Stimulated activated CD8-positive, alpha-beta memory T cell treated with anti-CD3 and anti-CD28 coated beads, Interleukin-12 subunit alpha, Interleukin-12 subunit beta, amount 100 ng/mL, for 24 hours (primary cell): ENCODE results near the gene ITCH.
A peak's percentile ranks its signal among the peaks of the same experiment; 100 is the strongest.

Experiments
- DNase-seq: peaks from one replicate; pipeline ENCODE4 v3.0.0-alpha.2; 2020; ENCODE audit errors: extremely low read depth

Gene ITCH

DNA sequence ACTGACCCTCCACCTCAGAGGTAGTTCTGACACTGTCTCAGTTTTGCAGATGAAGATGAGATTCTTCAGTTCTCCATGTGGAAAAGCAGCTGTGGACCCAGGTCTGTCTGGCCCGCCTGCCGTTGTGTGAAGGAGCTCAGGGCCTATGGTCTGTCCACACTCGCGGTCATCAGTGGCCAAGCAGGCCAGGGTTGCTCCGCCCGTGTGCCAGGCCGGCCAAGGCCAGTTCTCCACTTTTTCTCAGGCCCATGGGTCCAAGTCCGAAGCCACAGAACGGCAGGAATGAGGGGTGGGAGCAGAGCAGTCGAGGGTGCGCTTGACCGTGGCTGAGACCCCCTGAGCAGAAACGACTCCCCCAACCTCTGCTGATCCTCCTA, 186.8 kb downstream of the ITCH start:
- DNase-seq = no peak

DNA sequence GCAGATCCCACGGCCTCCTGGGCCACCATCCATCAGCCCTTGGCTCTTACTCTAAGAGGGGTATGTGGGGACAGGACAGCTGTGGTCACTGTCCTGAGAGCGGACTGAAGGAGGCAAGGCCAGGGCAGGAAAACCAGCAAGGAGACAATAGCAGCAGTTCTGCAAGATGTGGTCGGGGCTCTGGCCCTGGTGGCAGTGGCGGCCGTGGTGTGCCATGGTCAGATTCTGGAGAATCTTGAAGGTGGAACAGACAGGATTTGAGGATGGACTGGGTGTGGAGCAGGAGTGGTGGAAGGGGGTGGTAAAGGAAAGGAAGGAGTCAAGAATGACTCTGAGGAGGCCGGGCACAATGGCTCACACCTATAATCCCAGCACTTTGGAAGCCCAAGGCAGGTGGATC, 189.5 kb downstream of the ITCH start:
- DNase-seq = no peak

DNA sequence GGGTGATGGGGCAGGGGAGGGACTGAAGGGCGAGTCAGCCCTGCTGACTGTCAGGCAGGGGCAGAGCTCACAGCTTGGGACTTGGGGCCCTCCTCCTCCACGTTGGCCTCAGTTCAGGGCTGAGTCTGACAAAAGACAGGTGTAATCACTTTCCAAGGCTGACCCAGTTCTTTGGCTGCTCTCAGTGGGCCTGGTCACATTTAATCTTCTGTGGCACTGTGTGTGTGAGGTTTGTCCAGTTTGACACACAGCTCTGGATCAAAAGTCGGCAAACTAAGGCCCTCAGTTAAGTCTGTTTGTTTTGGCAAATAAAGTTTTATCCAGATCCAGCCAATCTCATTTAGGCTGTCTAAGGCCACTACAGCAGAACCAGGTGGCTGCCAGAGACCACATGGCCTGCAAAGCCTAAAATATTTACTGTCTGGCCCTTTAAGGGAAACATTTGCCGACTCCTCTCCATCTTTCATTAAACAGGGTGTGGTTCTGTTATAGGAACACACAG, 190.3 kb downstream of the ITCH start:
- DNase-seq = no peak

DNA sequence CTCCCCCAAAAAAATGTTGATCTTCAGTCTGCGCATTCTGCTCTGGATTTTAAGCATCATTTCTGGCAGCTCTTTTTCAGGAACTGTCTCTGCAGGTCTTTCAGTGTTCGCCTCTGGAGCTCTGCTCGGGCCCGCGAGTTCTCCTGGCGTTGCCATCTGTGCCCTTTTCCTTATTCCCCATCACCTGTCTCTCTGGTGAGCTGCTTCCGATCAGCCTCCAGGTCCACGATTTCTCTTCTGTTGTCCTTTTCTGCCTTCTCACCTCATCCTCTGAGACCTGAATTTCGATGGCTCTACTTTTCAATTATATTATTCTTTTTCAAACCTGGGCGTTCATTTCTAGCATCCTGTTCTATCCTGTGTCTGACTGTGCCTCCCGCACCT, 194.9 kb downstream of the ITCH start:
- DNase-seq = no peak

DNA sequence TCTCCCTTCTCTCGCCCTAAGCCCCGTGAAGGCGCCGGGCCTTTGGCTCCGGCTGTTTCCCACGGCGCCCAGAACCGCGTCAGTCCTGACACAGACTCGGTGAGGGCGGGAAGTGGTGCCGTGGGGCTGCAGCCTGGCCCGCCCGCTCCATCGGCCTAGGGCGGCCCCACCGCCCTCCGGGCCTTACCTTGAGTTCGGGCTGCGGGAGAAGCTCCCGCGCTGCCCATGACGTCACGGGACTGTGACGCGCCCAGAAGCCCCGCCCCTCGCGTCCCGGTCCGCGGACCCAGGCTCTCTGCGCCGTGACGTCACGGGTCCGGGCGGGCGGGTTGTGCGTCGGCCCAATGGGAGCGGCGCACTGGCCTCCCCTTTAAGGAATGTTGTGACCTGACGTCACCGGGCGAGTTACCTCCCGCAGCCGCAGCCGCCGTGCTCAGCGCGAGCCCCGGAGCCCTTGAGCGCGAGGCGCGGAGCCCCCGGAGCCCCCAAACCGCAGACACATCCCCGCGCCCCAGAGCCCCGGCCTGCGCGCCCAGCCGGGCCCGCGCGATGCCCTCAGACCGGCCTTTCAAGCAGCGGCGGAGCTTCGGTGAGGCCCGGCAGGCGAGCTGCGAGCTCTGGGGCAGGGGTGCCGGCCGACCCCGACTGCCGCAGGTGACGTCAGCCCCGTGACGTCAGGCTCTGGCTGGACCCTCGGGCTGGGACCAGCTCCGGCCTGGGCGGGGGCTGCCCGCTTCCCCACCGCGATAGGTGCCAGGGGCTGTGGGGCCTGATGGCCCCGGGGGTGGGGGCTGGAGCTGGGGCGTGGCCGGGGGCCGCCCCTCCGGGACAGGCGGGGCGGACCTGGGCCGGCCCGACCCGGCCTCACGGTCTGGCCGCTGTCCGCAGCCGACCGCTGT, 195.5 kb downstream of the ITCH start, which contains the start of gene MAP1LC3A:
MAP1LC3A (plus strand) TSS at position 399 of the 899 bp plus-strand sequence; CDS start at position 550, 151 bp downstream.
- peak; percentile 82 for DNase-seq

DNA sequence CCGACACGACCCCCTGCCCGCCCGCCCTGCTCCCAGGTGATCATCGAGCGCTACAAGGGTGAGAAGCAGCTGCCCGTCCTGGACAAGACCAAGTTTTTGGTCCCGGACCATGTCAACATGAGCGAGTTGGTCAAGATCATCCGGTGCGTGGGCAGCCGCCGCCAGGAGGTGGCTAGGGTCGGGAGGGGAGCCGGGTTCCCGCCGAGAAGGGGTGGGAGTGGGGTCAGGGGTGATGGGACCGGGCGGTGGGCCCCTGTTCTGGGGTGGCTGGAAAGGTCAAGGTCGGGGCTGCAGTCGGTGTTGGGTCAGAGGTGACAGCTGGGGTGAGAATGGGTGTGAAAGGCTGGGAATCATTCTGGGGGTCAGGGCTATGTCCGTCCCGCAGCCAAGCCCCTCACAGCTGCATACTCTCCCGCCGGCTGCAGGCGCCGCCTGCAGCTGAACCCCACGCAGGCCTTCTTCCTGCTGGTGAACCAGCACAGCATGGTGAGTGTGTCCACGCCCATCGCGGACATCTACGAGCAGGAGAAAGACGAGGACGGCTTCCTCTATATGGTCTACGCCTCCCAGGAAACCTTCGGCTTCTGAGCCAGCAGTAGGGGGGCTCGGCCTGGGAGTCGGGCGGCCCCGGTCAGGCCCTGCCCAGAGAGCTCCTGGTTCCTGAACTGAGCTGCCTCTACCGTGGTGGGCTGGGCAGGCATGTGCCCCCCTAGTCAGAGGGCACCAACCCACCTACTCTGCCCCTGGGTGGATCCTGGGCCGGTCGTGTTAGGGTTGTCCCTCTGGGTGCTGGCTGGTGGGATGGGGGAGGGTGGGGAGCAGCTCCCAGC, 196.5 kb downstream of the ITCH start:
- DNase-seq = no peak

DNA sequence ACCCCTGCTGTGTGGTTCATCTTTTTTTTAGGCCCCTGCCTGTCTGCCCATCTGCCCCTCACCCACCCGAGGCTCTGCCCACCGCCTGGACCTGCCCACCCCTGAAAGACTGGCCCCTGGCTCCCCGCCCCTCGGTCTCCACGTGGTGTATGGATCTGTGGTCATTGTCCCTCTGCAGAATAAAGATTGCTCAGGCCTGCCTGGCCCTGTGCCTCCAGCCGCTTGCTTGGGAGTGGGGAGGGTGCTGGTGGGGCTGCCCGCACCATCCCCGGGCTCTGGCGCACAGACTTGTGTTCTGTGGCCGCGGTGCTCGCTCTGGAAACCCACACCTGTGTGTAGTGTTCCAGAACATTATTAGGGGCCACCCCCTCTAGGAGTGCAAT, 197.1 kb downstream of the ITCH start:
- DNase-seq = no peak

DNA sequence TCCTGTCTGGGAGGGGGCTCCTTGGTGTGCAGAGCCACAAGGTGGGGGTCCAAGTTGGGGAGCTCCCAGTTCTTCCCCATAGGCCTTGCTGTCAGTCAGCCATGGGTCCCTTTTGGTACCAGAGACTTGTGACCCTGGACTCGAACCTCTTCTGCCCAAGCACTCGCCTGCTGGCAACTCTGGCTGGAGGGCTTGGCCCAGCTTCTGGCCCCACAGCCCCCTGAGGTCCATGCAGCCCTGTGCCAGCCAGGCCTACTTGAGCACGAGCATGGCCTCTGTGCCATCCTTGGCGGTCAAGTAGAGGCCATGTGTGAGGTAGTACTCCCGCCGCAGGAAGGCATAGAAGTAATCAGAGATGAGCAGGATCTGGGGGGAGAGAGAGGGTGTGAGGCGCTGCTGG, 197.5 kb downstream of the ITCH start:
- no peak for DNase-seq
